GM18868 (cell line): ENCODE measurements around the gene CCL7.

Experiments
- ATAC-seq: cut with Tn5 transposase; IDR thresholded peaks from one replicate; pipeline ENCODE4 v1.9.1; 2021; ENCODE audit warnings: mild to moderate bottlenecking, moderate library complexity; ENCODE audit not compliant: unreplicated experiment

CCL7 gene

DNA sequence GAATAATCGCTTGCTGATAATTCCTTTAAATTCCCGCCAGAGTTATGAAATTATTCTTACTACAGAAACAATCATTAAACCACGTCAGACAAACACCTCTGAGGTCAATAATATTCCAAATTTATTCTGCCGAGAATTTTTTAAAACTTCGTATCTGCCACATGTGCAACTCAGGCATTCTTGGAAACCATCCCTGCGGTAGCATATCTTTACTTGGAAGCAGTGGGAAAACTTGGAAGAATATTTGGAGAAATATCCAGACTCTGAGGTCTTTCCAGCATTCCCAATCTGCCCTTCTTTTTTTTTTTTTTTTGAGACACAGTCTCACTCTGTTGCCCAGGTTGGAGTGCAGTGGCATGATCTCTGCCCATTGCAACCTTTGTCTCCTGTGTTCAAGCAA lies 13.6 kb downstream of the CCL7 start:
- no peak for ATAC-seq

GRCh38 chr17:34285286-34285792 lies 15.3 kb downstream of the CCL7 start, which contains the start of gene CCL11:
Gene CCL11 (plus strand): TSS chr17:34285742. CDS start chr17:34285809, 67 bp downstream.
- no peak for ATAC-seq

DNA sequence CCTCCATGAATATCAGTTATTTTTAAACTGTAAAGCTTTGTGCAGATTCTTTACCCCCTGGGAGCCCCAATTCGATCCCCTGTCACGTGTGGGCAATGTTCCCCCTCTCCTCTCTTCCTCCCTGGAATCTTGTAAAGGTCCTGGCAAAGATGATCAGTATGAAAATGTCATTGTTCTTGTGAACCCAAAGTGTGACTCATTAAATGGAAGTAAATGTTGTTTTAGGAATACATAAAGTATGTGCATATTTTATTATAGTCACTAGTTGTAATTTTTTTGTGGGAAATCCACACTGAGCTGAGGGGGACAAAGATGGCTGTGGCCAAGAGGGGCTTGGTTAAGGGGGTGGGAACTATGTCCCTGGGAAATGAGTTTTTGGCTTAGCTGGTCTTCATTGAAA lies 17.9 kb downstream of the CCL7 start:
- ATAC-seq: no peak

DNA sequence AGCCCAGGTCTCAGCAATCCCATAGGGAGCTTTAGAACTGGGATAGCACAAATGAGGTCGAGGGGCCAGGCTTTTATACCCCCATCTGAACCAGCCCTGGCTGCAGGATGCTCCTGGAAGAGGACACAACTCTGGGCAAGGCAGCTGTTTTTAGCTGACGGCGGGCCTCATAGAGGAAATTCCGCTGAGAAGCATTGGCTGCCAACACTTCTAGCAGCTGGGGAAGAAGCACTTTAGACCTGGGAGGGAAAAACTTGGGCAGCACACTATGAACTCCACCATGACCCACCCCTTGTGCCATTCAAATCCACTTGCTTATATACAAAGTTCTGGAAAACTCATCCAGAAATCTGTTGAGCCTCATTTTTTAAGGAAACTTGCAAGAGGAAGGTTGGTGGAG lies 20.6 kb downstream of the CCL7 start:
- ATAC-seq: no peak

DNA sequence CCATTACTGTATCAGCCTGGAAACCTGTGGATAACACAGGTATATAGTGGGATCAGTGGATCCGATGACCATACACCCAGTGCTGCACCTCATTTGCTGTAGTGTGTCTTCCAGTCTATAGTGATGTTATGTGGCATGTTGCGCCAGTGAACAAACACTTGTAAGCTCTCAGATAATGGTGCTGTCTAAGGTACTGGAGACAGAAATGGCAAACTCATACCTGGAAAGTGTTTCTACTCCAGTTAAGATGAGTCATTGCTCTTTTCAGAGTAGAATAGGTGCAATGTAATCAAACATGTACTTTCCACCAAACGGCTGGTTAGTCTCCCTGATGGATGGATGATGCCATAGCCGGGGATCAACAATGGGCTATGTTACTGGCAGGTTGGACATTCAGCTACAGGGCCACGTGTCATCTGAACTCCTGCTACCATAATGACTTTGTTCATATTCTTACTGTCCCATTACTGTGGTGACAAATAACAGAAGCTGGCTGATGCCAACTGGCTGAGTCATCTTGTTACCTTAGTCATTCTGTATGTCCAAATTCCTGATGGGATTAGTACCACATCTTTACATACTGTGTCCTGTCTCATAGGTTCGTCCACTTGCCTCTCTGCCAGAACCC lies 21.8 kb downstream of the CCL7 start:
- no peak for ATAC-seq

GRCh38 chr17:34299027-34299426 lies 29.0 kb downstream of the CCL7 start:
- no peak for ATAC-seq

GRCh38 chr17:34299956-34300577 lies 30.0 kb downstream of the CCL7 start:
- no peak for ATAC-seq

- ATAC-seq: no peak
These were observed 30.8 kb downstream of the CCL7 start for GRCh38 chr17:34300652-34301370.

GRCh38 chr17:34301986-34302385 lies 32.0 kb downstream of the CCL7 start:
- ATAC-seq: no peak

- no peak for ATAC-seq
These were observed 32.6 kb downstream of the CCL7 start for GRCh38 chr17:34302636-34303035.

DNA sequence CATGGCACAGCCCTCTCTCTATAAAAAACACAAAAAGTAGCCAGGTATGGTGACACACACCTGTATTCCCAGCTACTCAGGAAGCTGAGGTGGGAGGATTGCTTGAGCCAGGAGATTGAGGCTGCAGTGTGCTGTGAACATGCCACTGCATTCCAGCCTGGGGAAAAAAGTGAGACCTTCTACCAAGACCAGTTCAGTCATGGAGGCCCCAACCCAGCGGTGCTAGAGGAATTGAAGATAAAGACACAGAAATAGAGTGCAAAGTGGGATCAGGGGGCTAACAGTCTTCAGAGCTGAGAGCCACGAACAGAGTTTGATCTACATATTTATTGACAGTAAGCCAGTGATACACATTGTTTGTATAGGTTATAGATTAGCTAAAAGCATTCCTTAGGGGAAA lies 33.6 kb downstream of the CCL7 start:
- ATAC-seq: no peak

GRCh38 chr17:34305061-34305460 lies 35.0 kb downstream of the CCL7 start:
- ATAC-seq: no peak

DNA sequence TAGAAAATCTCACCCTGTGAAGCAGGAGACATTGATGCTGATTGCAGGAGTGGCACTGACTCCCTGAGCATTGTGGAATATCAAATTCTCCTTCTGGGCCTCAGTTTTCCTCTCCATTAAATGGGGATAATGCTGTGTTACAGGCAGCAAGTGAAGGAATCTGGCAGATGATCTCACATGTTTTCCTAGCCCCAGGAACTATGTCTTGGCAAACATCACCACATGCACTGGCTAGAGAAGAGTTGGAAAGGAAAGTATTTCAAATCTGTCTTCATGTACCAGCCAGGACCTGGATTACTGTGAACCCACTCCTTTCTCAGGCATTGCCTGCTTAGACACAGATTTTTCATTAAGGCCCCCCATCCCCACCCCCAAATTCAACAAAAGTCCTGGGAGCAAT lies 35.6 kb downstream of the CCL7 start:
- ATAC-seq: no peak

GRCh38 chr17:34306466-34306865 lies 36.4 kb downstream of the CCL7 start:
- no peak for ATAC-seq

DNA sequence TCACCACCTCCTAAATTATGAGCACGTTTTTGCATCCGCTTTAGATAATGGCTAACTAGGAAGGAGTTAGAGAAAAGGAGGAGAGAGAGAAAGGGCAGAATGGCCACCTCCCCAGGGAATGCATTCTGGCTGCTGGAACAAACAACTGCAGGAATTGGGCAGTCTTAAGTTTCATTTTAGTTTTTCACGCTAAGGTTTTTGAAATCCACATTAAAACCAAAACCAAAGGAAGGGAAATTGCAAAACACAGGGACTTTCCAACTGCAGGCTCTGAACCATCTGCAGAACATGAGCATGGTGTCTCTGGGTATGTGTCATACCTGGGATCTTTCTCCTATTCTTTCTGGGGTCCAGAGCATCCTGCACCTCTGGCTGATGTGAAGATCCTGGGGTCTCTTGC lies 37.1 kb downstream of the CCL7 start:
- no peak for ATAC-seq

- ATAC-seq: no peak
These were observed 38.4 kb downstream of the CCL7 start for GRCh38 chr17:34308371-34308770.

GRCh38 chr17:34311291-34311690 lies 41.3 kb downstream of the CCL7 start:
- ATAC-seq: no peak

DNA sequence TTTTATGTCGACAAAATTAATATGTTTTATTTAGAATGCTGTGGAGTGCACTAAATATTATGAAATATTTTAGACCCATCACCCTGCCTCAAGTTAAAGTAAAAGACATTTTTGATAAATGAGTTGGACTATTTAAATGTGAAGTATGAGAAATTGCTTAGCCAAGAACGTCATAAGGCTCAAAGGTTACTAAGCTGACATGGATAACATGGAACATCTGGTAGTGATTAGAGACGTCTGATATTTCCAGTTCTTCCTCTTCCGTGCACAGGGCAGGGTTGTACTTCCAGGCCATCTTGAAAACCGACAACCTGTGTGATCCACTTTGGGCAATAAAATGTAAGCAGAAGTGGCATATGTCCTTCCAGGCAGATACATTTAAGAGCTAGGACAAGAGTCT lies 42.1 kb downstream of the CCL7 start:
- no peak for ATAC-seq

DNA sequence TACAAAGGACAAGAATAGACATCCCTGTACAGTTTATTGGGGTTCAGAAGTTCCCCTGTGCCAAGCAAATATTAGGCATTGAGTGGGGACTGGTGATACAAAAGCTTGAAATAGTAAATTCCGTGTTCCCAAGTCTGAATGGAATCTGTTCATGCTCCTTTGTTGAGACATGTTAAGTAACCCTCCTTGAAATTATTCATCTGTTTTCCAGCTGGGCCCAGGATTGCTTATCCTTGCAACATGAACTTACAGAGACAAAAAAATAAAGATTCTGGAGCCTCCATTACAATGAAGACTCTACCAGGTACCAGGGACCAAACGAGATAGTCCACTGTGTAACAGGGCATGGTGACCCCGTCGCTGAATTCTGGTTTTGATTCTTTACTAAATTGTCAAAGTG lies 43.1 kb downstream of the CCL7 start:
- ATAC-seq: no peak

DNA sequence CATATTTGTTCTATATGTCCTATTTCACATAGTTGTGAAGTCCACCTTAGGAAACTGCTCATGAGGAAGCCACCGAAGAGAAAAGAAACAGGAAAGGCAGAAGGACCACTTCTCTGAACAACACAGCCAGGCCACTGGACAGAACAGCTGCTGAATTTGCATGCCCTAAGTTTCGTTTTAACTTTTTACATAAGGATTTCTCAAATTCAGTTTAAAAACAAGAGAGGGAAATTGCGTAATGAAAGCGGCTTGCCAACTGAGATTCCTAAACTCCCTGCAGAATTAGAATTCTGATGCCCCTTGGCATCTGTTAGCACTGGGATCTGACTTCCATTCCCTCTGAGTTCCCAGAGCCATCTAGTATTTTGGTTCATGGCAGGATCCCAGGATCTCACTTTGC lies 44.3 kb downstream of the CCL7 start:
- ATAC-seq: no peak

- ATAC-seq: no peak
These were observed 48.5 kb downstream of the CCL7 start for GRCh38 chr17:34318474-34318873.

- no peak for ATAC-seq
These were observed 49.0 kb downstream of the CCL7 start, which contains the start of gene CCL8 for GRCh38 chr17:34319039-34319483. Gene CCL8 (plus strand): TSS chr17:34319435. CDS start chr17:34319502, 67 bp downstream.
